Measurements from ENCODE around the gene PRR14. TPM values are rescaled to one million over a fixed set of nuclear protein-coding genes. Genes with fewer than 3 reads are reported as not detected.

Gene PRR14
- total and polyA plus RNA-seq, 2 of the 8 experiments (the other 6 are each of a cell fraction or from before 2014, with no cell fraction given), result 3.6 to 16.1 TPM

DNA sequence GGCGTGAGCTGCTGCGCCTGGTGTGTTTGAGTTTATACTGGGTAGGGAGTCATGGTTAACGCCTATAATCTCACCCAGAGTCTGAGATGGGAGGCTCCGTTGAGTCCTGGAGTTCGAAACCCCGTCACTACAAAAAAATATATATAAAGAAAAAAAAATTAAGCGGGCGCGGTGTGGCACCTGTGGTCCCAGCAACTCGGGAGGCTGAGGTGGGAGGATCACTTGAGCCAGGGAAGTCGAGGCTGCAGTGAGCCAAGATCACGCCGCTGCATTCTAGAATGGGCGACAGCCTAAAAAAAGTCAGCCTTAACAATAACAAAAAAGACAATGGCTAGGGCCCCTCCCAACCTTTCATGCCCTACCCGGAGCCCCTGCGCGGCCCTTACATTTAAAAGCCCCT, 17.2 kb upstream of the PRR14 start (continued):
- TF ChIP-seq, protein P1, sequence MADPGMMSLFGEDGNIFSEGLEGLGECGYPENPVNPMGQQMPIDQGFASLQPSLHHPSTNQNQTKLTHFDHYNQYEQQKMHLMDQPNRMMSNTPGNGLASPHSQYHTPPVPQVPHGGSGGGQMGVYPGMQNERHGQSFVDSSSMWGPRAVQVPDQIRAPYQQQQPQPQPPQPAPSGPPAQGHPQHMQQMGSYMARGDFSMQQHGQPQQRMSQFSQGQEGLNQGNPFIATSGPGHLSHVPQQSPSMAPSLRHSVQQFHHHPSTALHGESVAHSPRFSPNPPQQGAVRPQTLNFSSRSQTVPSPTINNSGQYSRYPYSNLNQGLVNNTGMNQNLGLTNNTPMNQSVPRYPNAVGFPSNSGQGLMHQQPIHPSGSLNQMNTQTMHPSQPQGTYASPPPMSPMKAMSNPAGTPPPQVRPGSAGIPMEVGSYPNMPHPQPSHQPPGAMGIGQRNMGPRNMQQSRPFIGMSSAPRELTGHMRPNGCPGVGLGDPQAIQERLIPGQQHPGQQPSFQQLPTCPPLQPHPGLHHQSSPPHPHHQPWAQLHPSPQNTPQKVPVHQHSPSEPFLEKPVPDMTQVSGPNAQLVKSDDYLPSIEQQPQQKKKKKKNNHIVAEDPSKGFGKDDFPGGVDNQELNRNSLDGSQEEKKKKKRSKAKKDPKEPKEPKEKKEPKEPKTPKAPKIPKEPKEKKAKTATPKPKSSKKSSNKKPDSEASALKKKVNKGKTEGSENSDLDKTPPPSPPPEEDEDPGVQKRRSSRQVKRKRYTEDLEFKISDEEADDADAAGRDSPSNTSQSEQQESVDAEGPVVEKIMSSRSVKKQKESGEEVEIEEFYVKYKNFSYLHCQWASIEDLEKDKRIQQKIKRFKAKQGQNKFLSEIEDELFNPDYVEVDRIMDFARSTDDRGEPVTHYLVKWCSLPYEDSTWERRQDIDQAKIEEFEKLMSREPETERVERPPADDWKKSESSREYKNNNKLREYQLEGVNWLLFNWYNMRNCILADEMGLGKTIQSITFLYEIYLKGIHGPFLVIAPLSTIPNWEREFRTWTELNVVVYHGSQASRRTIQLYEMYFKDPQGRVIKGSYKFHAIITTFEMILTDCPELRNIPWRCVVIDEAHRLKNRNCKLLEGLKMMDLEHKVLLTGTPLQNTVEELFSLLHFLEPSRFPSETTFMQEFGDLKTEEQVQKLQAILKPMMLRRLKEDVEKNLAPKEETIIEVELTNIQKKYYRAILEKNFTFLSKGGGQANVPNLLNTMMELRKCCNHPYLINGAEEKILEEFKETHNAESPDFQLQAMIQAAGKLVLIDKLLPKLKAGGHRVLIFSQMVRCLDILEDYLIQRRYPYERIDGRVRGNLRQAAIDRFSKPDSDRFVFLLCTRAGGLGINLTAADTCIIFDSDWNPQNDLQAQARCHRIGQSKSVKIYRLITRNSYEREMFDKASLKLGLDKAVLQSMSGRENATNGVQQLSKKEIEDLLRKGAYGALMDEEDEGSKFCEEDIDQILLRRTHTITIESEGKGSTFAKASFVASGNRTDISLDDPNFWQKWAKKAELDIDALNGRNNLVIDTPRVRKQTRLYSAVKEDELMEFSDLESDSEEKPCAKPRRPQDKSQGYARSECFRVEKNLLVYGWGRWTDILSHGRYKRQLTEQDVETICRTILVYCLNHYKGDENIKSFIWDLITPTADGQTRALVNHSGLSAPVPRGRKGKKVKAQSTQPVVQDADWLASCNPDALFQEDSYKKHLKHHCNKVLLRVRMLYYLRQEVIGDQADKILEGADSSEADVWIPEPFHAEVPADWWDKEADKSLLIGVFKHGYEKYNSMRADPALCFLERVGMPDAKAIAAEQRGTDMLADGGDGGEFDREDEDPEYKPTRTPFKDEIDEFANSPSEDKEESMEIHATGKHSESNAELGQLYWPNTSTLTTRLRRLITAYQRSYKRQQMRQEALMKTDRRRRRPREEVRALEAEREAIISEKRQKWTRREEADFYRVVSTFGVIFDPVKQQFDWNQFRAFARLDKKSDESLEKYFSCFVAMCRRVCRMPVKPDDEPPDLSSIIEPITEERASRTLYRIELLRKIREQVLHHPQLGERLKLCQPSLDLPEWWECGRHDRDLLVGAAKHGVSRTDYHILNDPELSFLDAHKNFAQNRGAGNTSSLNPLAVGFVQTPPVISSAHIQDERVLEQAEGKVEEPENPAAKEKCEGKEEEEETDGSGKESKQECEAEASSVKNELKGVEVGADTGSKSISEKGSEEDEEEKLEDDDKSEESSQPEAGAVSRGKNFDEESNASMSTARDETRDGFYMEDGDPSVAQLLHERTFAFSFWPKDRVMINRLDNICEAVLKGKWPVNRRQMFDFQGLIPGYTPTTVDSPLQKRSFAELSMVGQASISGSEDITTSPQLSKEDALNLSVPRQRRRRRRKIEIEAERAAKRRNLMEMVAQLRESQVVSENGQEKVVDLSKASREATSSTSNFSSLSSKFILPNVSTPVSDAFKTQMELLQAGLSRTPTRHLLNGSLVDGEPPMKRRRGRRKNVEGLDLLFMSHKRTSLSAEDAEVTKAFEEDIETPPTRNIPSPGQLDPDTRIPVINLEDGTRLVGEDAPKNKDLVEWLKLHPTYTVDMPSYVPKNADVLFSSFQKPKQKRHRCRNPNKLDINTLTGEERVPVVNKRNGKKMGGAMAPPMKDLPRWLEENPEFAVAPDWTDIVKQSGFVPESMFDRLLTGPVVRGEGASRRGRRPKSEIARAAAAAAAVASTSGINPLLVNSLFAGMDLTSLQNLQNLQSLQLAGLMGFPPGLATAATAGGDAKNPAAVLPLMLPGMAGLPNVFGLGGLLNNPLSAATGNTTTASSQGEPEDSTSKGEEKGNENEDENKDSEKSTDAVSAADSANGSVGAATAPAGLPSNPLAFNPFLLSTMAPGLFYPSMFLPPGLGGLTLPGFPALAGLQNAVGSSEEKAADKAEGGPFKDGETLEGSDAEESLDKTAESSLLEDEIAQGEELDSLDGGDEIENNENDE (IDR thresholded peaks at IDR 0.05; ENCODE audit: insufficient replicate concordance, low read length), result no peak
- TF ChIP-seq KDM5A (IDR thresholded peaks at IDR 0.05; ENCODE audit: low read length) (no peak), SP2 (IDR thresholded peaks at IDR 0.05; ENCODE audit: low read length) (no peak), CTBP2 (IDR thresholded peaks at IDR 0.05; ENCODE audit: borderline replicate concordance, insufficient read depth, insufficient read length, low read length) (no peak), KDM1A (IDR thresholded peaks at IDR 0.05; ENCODE audit: borderline replicate concordance, low read length) (no peak)

All from H1 (cell line).